GM18861 (cell line): ENCODE results near the gene CATSPER1.

Experiments used
- ATAC-seq: cut with Tn5 transposase; IDR thresholded peaks from one replicate; pipeline ENCODE4 v1.9.1; 2021; ENCODE audit not compliant: unreplicated experiment

The CATSPER1 gene

DNA sequence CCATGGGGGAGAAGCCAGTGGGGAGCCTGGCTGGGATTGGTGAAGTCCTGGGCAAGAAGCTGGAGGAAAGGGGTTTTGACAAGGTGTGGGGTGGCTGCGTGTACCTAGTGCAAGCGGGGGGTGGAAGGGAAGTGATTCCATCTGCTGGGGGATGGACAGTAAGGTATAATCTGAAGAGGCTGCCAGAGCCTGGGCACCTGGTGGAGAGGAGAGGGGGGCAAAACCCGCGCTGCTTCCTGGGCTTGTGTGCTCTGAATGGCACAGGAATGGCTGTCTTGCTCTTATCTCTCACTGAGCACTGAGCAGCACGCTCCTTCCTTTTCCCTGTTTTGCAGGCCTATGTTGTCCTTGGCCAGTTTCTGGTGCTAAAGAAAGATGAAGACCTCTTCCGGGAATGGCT is 23.0 kb downstream of the CATSPER1 start:
- ATAC-seq = no peak

DNA sequence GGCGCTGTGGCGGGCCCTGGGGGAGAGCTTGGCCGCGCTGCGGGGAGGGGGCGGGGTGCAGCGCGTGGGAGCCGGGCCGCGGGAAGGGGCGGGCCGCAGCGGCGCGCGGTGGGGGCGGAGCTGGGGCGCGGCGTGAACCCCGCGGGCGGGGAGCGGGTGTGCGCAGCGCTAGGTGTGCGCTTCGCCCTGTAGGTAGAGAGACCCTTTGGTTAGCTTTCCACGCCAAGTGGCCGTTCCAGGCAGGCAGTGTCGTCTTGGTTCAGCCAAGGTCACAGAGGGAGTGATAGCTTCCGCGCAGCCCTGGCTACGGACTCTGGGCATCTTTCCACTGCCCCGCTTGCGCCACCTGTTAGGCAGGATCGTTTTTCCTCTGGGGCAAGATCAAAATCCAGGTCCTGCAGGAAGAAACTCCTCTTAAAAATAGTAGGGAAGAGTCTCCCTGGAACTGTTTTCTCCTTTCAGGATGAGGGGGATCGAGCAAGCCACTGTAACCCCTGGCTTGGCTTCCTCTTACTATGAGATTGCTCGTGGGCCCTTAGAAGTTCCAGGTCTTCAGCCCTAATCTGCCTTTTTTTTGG is 23.5 kb downstream of the CATSPER1 start:
- ATAC-seq = peak; percentile 28

DNA sequence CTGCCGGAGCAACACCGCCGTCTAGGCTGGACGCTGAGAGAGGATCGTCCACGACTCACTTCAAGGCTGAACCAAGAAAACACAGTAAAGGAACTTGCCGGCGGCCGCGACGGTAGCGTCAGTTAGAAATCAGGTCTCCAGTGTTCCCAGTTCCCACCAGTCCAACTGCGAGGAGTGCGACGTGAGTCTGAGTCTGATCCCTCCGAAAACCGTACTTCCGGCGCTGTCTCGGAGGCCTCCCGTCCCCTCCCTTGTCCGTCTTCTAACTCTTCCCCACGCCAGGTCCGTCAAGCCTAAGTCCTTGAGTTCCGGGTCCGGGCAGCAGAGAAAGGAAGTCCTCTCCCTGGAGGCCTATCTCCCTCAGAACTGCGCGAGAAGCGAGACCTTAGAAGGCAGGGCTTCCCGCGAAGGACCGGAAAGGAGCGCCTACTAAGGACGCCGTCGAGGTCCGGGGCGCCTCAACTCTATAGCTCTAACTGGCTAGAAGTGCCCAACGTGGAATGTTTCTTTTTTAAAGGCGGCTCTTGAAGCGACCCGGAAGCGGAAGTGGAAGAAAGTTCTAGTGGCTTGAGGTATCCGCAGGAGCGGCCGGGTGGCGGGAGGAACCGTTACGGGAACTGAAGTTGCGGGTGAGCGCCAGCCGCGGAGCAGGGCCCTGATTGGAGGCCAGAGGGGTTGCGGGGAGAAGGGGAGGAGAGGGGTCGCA is 24.2 kb downstream of the CATSPER1 start, which contains the start of the genes BANF1 and EIF1AD:
BANF1 (plus strand) TSS at position 562 of the 706 bp plus-strand sequence. CDS start 748 bp downstream, outside the sequence.
EIF1AD (minus strand) TSS at position 216 of the 706 bp plus-strand sequence. CDS start 1,768 bp downstream, outside the sequence.
- ATAC-seq = peak; percentile 62

DNA sequence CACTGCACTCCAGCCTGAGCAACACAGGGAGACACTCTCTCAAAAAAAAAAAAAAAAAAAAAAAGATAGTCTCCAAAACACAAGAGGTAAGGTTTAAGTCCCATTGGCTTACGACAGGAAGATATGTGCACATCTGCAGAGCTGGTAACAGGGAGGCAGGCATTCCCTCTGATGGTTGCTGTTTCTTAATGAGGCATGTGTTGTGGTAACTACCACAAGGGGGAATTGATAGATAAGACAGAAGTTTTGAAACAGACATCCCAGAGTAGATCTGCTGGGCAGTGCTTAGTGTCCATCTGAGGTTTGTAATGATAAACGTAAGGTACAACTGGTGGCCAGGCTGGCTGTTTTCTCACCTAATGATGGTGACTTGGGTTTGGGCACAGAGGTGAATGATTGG is 29.0 kb downstream of the CATSPER1 start:
- no peak for ATAC-seq

DNA sequence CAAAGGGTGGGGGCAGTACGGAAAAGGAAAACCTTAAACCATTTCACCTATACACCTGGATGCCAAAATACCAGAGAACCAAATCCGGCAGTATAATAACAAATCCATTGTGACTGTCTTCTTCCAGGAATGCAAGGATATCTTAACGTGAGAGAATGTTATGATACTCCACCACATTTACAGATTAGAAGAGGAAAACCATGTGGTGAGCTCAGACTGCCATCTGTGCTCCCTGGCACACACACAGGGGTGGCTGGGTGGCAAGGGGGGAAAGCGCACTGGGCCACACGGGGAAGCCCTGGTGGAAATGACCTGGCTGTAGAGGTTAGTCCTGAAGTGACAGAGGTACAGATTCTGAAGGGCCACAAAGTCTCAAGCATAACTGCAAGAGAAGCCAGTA is 34.2 kb downstream of the CATSPER1 start:
- ATAC-seq = no peak

DNA sequence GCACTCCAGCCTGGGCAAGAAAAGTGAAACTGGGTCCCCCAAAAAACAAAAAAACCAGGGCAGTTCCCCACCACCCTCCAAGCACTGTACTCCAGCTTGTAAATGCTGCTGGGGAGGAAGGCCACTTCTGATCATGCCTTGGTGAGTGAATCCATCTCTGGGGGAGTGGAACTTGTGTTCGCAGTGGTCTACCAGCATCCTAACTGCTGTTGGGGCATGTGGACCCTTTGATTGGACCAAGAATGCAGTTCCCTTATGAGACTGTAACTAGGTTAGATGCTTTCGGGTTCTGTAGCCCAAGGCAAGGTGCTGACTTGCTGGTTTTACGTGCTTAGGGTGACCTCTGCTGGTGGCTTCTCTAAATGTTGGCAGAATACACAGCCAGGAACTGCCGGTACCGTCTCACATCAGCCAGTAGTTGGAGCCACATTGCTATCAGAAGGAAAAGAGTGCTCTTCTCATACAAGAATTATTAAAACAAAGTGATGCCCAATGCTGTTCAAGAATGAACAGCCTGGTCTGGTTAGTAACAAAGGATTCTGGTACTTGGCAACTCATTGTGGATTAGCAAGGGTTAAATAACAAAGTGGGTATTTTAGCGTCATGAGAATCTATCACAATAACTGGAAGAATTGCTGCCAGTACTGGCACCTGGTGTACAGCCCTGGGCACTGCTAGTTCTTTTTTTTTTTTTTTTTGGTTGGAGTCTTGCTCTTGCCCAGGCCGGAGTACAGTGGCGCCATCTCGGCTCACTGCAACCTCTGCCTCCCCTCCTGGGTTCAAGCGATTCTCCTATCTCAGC is 37.3 kb downstream of the CATSPER1 start:
- ATAC-seq = peak; percentile 88

DNA sequence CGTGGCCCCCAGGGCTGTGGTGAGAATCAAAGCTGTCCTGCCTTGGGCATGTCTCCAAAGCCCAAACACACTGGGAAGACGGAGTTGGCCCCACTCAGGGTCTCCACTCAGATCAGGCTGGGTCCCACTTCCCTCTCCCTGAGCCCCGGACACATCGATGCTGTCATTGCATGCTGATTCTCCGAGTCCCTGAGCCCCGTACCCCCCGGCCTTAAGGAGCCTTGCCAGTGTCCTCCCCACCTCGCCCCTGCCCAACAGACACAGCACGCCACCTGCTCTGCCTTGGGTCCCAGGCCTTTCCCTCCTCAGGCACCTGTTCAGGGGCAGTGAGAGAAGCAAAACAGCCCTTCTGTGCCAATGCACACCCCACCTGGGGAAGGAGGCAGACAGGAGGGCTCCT is 38.9 kb downstream of the CATSPER1 start:
- no peak for ATAC-seq

DNA sequence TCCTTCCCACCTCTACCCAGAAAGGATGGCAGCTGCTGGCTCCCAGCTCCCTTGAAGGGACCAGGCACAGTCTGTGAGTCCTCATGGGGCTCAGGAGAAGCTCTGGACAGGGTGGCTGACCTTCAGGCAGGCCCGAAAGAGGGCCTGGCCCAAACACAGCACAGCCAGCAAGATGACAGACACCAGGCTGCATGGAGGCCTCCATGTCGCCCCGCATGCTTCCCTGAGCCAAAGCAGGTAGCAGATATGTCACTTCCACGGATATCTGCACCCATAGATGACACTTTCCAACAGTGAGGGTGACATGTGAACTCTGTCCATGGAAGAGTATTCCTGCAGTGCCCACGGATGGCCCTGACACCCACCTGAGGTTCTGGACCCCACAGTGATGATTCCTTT is 42.7 kb downstream of the CATSPER1 start:
- ATAC-seq = no peak

DNA sequence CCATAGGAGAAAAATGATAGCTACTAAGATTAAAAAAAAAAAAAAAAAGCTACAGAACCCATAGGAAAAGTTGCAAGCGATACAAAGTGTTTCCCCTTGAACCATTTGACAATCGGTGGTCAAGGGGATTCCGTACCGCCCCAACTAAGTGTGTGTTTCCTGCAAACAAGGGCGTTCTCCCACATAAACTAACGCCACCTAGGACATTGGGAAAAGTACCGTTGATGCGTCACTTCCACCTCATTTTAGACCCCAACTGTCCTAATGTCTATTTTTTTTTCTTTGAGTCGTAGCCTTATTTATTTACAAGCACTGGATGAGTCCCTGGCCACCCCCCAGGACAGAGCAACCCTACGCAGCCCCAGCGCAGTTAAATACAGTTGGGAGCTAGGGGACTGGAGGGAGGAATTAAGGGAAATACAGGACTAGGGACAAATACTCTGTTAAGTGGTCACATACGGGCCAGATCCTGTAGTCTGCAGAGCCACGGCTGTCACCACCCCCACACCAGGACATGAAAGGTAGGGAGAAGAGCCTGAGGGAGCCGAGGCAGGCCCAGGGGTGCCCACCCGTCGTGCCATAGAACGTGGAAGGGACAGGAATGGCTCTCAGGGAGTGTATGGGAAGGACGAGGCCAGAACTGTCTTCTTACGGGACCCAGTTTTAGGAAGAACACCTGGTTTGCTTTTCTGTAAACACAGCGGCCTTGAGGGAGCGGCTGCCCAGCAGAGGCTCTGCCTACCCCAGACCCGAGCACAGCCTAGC is 43.3 kb downstream of the CATSPER1 start:
- no peak for ATAC-seq

DNA sequence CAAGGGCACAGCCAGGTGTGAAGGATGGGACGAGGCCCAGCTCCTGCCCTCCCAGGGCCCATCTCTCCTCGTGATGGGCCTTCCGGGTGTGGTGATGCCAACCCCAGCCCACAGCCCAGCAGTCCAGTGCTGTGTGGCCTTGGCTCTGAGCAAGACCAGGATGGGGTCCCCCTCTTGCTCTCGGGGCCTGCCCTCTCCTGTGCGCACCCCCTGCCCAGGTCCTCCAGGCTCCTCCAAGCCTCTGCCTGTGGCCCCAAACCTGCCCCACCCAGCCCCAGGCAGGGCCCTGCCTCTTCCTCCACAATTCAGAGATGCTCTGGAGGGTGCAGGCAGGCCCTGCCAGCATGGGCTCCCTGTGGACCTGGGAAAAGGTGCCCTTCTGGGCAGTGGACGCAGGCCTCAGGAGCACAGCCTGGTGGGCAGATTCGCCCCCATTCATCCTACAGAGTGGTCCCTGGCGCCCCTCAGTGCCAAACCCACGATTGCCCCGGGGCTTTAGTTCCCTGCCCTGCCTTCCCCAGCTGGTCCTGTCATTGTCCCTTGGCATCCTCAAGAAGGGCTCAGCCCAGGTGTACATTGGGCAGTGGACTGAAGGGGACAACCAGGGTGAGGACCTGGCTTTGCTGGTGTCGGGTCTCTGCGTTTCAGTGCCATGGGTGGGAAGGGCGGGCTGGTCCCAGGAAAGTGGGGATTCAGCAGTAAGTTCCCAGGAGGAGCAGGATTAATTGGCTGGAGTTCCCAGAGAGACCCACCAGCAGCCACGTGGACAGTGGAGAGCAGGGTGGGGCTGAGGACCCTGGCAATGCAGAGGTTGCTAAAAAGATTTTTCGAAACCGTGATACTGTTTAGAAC is 44.1 kb downstream of the CATSPER1 start:
- no peak for ATAC-seq

DNA sequence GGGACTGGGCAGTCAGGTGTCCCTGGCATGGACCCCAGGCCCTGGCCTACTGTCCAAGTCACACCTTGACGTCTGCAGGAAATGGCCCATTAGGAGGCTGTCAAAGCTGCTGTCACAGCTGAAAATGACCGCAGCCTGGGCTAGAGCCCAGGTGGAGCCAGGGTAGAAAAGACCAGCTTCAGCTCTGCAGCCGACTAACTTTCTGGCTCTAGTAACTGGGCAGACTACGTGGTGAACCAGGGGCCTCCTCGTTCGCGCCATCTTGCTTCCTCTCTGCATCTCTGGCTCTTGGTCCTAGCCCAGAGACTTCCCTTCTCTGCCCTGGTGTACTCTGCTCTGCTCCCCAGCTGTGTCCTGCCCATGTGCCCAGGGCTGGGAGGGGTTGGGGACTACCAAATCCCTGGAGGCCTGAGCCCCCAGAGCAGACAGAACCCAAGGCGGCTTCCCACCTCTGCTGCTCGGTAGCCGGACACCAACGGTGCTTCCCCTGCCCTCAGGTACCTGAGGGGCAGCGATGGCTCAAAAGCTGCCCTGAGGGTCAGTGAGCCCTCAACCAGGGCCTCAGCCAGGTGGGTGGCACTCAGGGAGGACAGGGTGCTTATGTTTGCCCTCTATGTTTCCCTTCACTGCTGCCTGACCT is 45.1 kb downstream of the CATSPER1 start:
- no peak for ATAC-seq

DNA sequence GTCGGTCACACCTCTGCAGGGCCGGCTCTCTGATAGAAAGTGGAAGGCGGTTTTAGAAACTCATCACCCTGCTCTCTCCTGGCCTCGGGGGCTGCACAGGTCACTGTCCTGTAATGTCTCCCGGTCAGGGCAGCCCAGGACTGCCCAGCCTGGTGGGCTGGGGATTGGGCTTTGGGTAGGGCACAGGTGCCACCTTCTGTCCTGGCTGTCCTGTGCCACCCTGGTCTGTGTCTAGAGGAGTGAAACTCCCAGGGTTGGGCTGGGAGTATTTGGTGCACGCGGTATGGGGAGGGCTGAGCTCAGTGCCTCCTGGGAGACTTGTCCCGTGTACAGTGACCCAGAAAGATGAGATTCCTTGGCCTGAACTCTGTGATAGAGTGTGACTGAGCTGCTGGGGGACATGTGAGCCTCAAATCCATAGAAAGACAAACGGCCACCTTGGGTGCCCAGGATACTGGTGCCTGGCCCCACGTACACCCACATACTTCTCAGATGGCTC is 47.0 kb downstream of the CATSPER1 start:
- no peak for ATAC-seq

DNA sequence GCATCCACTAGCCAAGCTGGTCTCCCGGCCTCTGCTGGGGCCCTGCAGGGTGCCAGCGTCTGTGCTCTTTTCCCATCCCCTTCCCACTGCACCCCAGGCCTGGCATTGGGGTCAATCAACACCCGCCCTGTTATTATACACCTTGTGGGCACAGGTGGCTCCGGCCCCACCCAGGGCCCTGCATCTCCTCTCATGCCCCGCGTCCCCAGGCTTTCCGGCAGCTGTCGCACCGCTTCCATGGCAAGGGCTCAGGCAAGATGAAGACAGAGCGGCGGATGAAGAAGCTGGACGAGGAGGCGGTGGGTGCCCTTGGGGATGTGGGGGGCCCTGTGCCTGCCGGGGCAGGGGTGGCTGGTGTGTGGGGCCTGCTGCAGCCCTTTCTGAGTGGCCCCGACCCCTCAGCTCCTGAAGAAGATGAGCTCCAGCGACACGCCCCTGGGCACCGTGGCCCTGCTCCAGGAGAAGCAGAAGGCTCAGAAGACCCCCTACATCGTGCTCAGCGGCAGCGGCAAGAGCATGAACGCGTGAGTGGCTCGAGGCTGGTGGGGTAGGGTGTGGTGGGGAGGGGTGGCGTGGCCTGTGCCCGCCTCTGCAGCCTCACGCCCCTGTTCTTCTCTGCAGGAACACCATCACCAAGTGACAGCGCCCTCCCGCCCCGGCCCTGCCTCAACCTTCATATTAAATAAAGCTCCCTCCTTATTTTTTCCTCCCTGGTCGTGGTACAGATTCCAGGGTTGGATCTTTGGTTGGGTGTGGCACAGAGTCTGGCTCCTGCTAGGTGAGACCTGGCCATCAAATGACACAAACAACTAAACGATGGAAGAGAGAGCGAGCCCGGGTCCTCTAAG is 47.7 kb downstream of the CATSPER1 start:
- ATAC-seq = no peak

DNA sequence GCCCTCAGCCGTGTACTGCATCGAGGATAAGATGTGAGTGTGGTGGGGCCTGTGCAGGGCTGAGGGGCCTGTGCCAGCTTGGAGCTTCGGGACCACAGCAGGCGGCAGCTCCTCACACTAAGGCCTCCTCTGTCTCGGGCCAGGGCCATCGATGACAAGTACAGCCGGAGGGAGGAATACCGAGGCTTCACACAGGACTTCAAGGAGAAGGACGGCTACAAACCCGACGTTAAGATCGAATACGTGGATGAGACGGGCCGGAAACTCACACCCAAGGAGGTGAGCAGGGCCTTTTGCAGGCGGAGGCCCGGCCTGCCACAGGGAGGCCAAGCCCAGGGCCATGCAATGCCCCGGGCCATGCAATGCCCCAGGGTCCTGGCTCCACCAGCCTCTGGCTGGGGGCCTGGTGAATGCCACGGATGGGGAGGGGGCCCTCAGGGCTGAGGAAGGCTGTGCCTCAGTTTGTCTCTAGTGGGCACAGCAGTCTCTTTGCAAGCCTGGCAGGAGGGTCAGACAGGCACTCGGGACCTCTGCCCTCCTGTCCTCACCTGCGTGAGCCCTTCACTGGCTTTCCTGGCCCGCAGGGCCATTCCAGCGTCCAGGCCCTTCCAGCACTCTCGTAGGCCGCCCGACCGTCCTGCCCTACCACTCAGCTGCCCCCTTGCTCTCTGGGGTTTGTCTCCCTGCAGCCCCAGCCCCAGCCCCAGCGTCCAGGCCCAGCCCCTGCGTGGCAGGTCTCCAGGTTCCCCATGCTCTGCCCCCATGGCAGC is 48.5 kb downstream of the CATSPER1 start:
- no peak for ATAC-seq

DNA sequence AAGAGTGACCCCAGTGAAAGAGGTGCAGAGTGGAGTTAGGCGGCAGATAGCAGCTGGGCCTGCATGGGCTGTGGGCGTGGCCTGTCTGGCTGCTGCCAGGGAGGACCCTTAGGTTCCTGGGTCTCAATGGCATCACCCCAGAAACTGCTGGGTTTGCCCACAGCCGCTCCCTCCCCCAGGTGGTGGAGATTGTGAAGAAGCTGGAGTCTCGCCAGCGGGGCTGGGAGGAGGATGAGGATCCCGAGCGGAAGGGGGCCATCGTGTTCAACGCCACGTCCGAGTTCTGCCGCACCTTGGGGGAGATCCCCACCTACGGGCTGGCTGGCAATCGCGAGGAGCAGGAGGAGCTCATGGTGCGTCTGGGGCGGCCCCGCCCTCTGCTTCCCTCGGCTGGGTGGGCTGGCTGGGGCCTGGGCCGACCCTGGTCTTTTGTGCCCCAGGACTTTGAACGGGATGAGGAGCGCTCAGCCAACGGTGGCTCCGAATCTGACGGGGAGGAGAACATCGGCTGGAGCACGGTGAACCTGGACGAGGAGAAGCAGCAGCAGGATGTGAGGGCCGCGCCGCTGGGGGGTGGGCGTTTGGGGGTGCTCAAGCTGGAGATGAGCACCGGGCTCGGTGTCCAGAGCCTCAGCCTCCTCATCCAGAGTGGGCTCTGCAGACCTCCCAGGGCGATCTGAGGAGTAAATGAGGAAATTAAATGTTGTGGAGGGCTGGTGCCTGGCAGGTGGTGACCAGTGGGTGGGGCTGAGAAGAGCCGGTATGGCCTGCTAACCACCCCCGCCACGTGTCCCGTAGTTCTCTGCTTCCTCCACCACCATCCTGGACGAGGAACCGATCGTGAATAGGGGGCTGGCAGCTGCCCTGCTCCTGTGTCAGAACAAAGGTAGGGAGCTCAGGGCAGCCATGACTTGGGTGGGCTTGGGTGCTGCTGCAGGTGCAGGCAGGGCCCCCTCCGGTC is 49.8 kb downstream of the CATSPER1 start:
- ATAC-seq = no peak

DNA sequence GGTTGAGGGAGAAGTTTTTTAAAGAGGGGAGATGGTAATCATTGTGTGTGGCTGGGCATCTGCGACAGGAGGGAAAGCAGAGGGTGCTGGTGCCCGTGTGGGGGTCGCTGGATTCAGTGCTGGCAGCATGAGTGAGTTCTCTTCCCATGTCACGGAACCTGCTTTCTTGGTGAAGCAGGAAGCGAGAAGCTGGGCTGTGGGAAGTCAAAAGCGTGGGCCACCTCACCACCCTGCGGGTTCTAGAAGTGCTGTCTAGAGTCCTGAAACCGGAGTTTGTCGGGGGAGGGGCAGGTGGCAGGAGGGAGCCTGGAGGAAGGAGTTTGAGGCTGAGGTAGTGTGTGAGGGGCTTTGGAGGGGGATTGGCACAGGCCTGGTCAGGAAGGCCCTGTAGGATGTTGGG is 50.5 kb downstream of the CATSPER1 start:
- no peak for ATAC-seq
